ENCODE measurements around the gene PIEZO2.

PIEZO2 gene

GRCh38 chr18:10767658-10768057 lies 381.7 kb downstream of the PIEZO2 start:
- Histone ChIP-seq H3K36me3 (ENCODE audit: low read depth) (no peaks in the 10 kb centered on the region), H3K4me1 (ENCODE audit: insufficient read depth, poor library complexity, severe bottlenecking) (peaks cover 4% of the 10 kb centered on the region), H3K4me3 (ENCODE audit: severe bottlenecking) (no peak overlapping the region), H3K9me3 (ENCODE audit: severe bottlenecking) (no peaks in the 10 kb centered on the region), H3K27ac (ENCODE audit: poor library complexity, severe bottlenecking) (no peak overlapping the region), H3K27me3 (ENCODE audit: insufficient read depth, poor library complexity, severe bottlenecking) (no peaks in the 10 kb centered on the region)
- ATAC-seq (ENCODE audit: low read depth): no peak
- no peak for TF ChIP-seq CTCF (IDR thresholded peaks at IDR 0.05; ENCODE audit: poor library complexity, severe bottlenecking)
- no peak for DNase-seq (ENCODE audit: low spot score)

GRCh38 chr18:10760986-10761385 lies 388.4 kb downstream of the PIEZO2 start:
- peaks cover 2% of the 10 kb centered on the region for H3K27me3 ChIP-seq (ENCODE audit: insufficient read depth, poor library complexity, severe bottlenecking)
- DNase-seq (ENCODE audit: low spot score): no peak
- no peak overlapping the region for H3K4me3 ChIP-seq (ENCODE audit: severe bottlenecking)
- H3K4me1 ChIP-seq (ENCODE audit: insufficient read depth, poor library complexity, severe bottlenecking): no peaks in the 10 kb centered on the region
- H3K9me3 ChIP-seq (ENCODE audit: severe bottlenecking): no peaks in the 10 kb centered on the region
- H3K36me3 ChIP-seq (ENCODE audit: low read depth): no peaks in the 10 kb centered on the region
- no peak for ATAC-seq (ENCODE audit: low read depth)
- no peak for TF ChIP-seq CTCF (IDR thresholded peaks at IDR 0.05; ENCODE audit: poor library complexity, severe bottlenecking)
- H3K27ac ChIP-seq (ENCODE audit: poor library complexity, severe bottlenecking): no peak overlapping the region

- DNase-seq (ENCODE audit: low spot score) (no peak), ATAC-seq (ENCODE audit: low read depth) (no peak)
- TF ChIP-seq CTCF (IDR thresholded peaks at IDR 0.05; ENCODE audit: poor library complexity, severe bottlenecking): no peak
- Histone ChIP-seq H3K36me3 (ENCODE audit: low read depth) (no peaks in the 10 kb centered on the region), H3K27me3 (ENCODE audit: insufficient read depth, poor library complexity, severe bottlenecking) (peaks cover 2% of the 10 kb centered on the region), H3K27ac (ENCODE audit: poor library complexity, severe bottlenecking) (no peak overlapping the region), H3K9me3 (ENCODE audit: severe bottlenecking) (no peaks in the 10 kb centered on the region), H3K4me3 (ENCODE audit: severe bottlenecking) (no peak overlapping the region), H3K4me1 (ENCODE audit: insufficient read depth, poor library complexity, severe bottlenecking) (no peaks in the 10 kb centered on the region)
Observed at GRCh38 chr18:10759241-10759640, 390.1 kb downstream of the PIEZO2 start.

GRCh38 chr18:10757946-10758345 lies 391.4 kb downstream of the PIEZO2 start:
- Histone ChIP-seq H3K36me3 (ENCODE audit: low read depth) (no peaks in the 10 kb centered on the region), H3K4me1 (ENCODE audit: insufficient read depth, poor library complexity, severe bottlenecking) (no peaks in the 10 kb centered on the region), H3K4me3 (ENCODE audit: severe bottlenecking) (no peak overlapping the region), H3K27ac (ENCODE audit: poor library complexity, severe bottlenecking) (no peak overlapping the region), H3K27me3 (ENCODE audit: insufficient read depth, poor library complexity, severe bottlenecking) (peaks cover 2% of the 10 kb centered on the region), H3K9me3 (ENCODE audit: severe bottlenecking) (no peaks in the 10 kb centered on the region)
- DNase-seq (ENCODE audit: low spot score) (no peak), ATAC-seq (ENCODE audit: low read depth) (no peak)
- TF ChIP-seq CTCF (IDR thresholded peaks at IDR 0.05; ENCODE audit: poor library complexity, severe bottlenecking): no peak

GRCh38 chr18:10757349-10757748 lies 392.0 kb downstream of the PIEZO2 start:
- Histone ChIP-seq H3K27me3 (ENCODE audit: insufficient read depth, poor library complexity, severe bottlenecking) (peaks cover 2% of the 10 kb centered on the region), H3K4me1 (ENCODE audit: insufficient read depth, poor library complexity, severe bottlenecking) (no peaks in the 10 kb centered on the region), H3K36me3 (ENCODE audit: low read depth) (no peaks in the 10 kb centered on the region), H3K4me3 (ENCODE audit: severe bottlenecking) (no peak overlapping the region), H3K27ac (ENCODE audit: poor library complexity, severe bottlenecking) (no peak overlapping the region), H3K9me3 (ENCODE audit: severe bottlenecking) (no peaks in the 10 kb centered on the region)
- DNase-seq (ENCODE audit: low spot score) (no peak), ATAC-seq (ENCODE audit: low read depth) (no peak)
- no peak for TF ChIP-seq CTCF (IDR thresholded peaks at IDR 0.05; ENCODE audit: poor library complexity, severe bottlenecking)

All from RWPE2 (cell line).